Activated CD4-positive, alpha-beta T cell treated with anti-CD3 and anti-CD28 coated beads for 1 hour (primary cell): ENCODE data around the gene ZC3H6.
"Not testable (repeated sequence)": the region's sequence is repeated elsewhere in the genome, so short reads cannot be mapped to it uniquely, and the experiment has no call there.

ENCODE experiments used
- DNase-seq: peaks from one replicate; pipeline ENCODE4 v3.0.0-alpha.2; 2020

Gene ZC3H6

GRCh38 chr2:112332123-112332696, 56.8 kb downstream of the ZC3H6 start:
- no peak for DNase-seq

- DNase-seq, result no peak
Measured at GRCh38 chr2:112335600-112335999, 60.2 kb downstream of the ZC3H6 start.

- no peak for DNase-seq
Measured at GRCh38 chr2:112339986-112340385, 64.6 kb downstream of the ZC3H6 start.

GRCh38 chr2:112340475-112341267, 65.3 kb downstream of the ZC3H6 start:
- DNase-seq, result no peak

GRCh38 chr2:112342067-112342550, 66.7 kb downstream of the ZC3H6 start:
- no peak for DNase-seq

GRCh38 chr2:112343827-112344585, 68.6 kb downstream of the ZC3H6 start:
- no peak for DNase-seq

GRCh38 chr2:112345030-112346027, 69.9 kb downstream of the ZC3H6 start:
- DNase-seq, result no peak

- DNase-seq, result not testable (repeated sequence)
Measured at GRCh38 chr2:112352292-112352691, 76.9 kb downstream of the ZC3H6 start.

GRCh38 chr2:112352809-112353603, 77.6 kb downstream of the ZC3H6 start:
- not testable (repeated sequence) for DNase-seq

GRCh38 chr2:112354335-112354734, 78.9 kb downstream of the ZC3H6 start:
- not testable (repeated sequence) for DNase-seq

- not testable (repeated sequence) for DNase-seq
Measured at GRCh38 chr2:112360055-112360454, 84.7 kb downstream of the ZC3H6 start.
